DOHH2 (cell line): Measurements from ENCODE around the gene KRTAP12-1.

ENCODE experiments used
- H3F3A ChIP-seq: fragments of 200-600 bp; sonication (generic), shearing (Covaris generic); 2 replicates; pipeline ENCODE4 v1.6.0; 2016; ENCODE audit warnings: antibody characterized with exemption, mild to moderate bottlenecking; ENCODE audit not compliant: control insufficient read depth, insufficient read depth
- H3K27ac ChIP-seq: fragments of 200-600 bp; sonication (generic); 2 replicates; pipeline ENCODE4 v1.5.1; 2014; ENCODE audit warnings: low read depth, mild to moderate bottlenecking, low read length, moderate library complexity
- H3K27me3 ChIP-seq: fragments of 200-600 bp; sonication (generic); 2 replicates; pipeline ENCODE4 v1.6.1; 2014; ENCODE audit warnings: mild to moderate bottlenecking, low read length, mixed read lengths; ENCODE audit not compliant: control insufficient read depth
- H3K36me3 ChIP-seq: fragments of 200-600 bp; sonication (generic); 2 replicates; pipeline ENCODE4 v1.6.1; 2014; ENCODE audit warnings: mild to moderate bottlenecking, low read length, moderate library complexity, mixed read lengths; ENCODE audit not compliant: control insufficient read depth
- H3K4me1 ChIP-seq: fragments of 200-600 bp; sonication (generic); 2 replicates; pipeline ENCODE4 v1.6.1; 2014; ENCODE audit warnings: mild to moderate bottlenecking, low read length, mixed read lengths; ENCODE audit not compliant: control insufficient read depth
- H3K4me2 ChIP-seq: fragments of 200-600 bp; sonication (generic); 2 replicates; pipeline ENCODE4 v1.6.0; 2014; ENCODE audit warnings: mild to moderate bottlenecking, low read length, moderate library complexity
- H3K4me3 ChIP-seq: fragments of 200-600 bp; sonication (generic); 2 replicates; pipeline ENCODE4 v1.5.1; 2014; ENCODE audit warnings: mild to moderate bottlenecking, low read length, mixed read lengths
- H3K79me2 ChIP-seq: fragments of 200-600 bp; sonication (generic); 2 replicates; pipeline ENCODE4 v1.6.1; 2014; ENCODE audit warnings: mild to moderate bottlenecking, low read length, mixed read lengths; ENCODE audit not compliant: control insufficient read depth
- H3K9me2 ChIP-seq: fragments of 200-600 bp; sonication (generic); replicated peaks from 2 replicates; pipeline ENCODE4 v1.6.1; 2014; ENCODE audit warnings: mild to moderate bottlenecking, low read length, mixed read lengths; ENCODE audit not compliant: control insufficient read depth
- H3K9me3 ChIP-seq: fragments of 200-600 bp; sonication (generic); 2 replicates; pipeline ENCODE4 v1.6.1; 2014; ENCODE audit warnings: antibody characterized with exemption, low read length, mixed read lengths; ENCODE audit not compliant: control insufficient read depth, insufficient read depth
- H4K20me1 ChIP-seq: fragments of 200-600 bp; sonication (generic); 2 replicates; pipeline ENCODE4 v1.6.0; 2014; ENCODE audit warnings: low read depth, mild to moderate bottlenecking, antibody characterized with exemption, low read length, moderate library complexity; ENCODE audit not compliant: control insufficient read depth, insufficient read depth
- CTCF ChIP-seq: fragments of 200-600 bp; sonication (generic); IDR thresholded peaks from one replicate; pipeline ENCODE4 v1.5.1; 2014; ENCODE audit warnings: antibody characterized with exemption, mild to moderate bottlenecking, low read depth, low read length; ENCODE audit not compliant: poor library complexity, severe bottlenecking
- EZH2phosphoT487 ChIP-seq: fragments of 200-600 bp; sonication (generic); IDR thresholded peaks from 2 replicates; pipeline ENCODE4 v1.6.1; 2017; ENCODE audit warnings: borderline replicate concordance, mild to moderate bottlenecking, antibody characterized with exemption, low read length, moderate library complexity, mixed read lengths

Gene KRTAP12-1

DNA sequence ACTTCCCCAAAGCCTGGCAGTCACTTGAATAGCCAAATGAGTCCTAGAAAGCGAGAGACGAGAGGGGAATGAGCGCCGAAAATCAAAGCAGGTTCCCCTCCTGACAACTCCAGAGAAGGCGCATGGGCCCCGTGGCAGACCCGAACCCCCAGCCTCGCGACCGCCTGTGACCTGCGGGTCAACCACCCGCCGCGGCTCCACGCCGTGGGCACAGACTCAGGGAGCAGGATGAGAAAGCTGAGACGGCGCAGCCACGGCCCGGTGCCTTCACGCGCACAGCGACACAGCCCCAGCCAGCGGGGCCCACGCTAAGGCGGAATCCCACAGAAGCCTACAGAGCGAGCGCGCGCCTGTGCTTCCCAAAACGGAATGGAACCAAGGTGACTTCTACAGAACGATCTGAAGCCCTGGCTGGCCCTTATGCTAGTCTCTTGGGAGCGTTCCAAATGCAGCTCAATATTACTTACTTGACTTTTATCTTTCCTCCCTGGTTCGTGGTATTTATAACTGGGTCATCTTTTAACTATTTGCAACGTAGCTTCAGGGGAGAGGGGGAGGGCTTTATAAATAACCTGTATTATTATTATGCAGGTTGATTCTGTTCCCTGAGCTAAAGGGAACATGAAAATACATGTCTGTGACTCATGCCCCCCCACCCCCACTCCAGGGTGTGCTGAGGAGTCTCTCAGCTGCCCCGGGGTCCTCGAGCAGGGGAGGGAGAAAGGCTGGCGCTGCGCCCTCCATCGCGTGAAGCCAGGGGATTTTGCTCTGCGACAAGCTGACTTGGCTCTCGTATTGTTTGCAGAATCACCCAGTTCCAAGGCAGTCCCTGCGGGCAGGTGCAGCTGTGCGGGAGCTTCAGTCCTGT lies 27.7 kb upstream of the KRTAP12-1 start:
- no peaks in the 10 kb centered on the region for H3K79me2 ChIP-seq
- no peaks in the 10 kb centered on the region for H3K4me1 ChIP-seq
- H3K9me2 ChIP-seq = no peaks in the 10 kb centered on the region
- H4K20me1 ChIP-seq = no peaks in the 10 kb centered on the region
- TF ChIP-seq CTCF = no peak
- TF ChIP-seq EZH2phosphoT487 = no peak
- H3K4me2 ChIP-seq = no peak overlapping the region
- H3K36me3 ChIP-seq = no peaks in the 10 kb centered on the region
- no peak overlapping the region for H3K4me3 ChIP-seq
- H3K27ac ChIP-seq = no peak overlapping the region
- H3K27me3 ChIP-seq = peaks cover 20% of the 10 kb centered on the region
- peaks cover 4% of the 10 kb centered on the region; the same call in 1 of the 2 replicates for H3K9me3 ChIP-seq
- H3F3A ChIP-seq = no peaks in the 10 kb centered on the region

DNA sequence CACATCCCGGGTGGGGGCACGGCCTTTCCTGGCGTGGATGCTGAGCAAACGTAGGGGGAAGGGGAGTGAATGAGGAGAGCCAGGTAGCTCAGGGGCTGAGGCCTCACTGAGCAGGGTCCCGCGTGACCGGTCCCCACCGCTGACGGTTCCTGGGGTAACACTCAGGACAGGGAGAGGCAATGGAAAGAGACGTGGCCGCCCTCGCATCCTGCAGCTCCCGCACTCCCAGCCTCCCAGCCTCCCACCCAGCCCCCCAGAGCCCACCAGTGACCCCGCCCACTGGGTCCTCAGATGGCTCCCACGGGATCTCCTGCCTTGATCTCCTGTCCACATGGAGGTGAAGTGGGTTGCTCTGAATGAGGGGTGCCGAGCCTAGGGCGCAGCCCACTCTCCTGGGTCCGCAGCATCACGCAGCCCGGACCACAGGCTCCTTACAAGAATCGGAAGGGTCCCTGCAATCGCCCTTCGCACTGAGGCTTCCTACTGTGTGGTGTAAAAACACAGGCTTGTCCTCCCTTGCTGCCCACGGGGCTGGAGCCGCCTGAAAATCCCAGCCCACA lies 27.0 kb upstream of the KRTAP12-1 start:
- TF ChIP-seq CTCF (no peak), EZH2phosphoT487 (no peak)
- Histone ChIP-seq H3K36me3 (no peaks in the 10 kb centered on the region), H3K4me2 (no peak overlapping the region), H3K27ac (no peak overlapping the region), H3K27me3 (peaks cover 17% of the 10 kb centered on the region), H3K4me3 (no peak overlapping the region), H3K9me2 (no peaks in the 10 kb centered on the region), H3K79me2 (no peaks in the 10 kb centered on the region), H4K20me1 (no peaks in the 10 kb centered on the region), H3F3A (no peaks in the 10 kb centered on the region), H3K4me1 (no peaks in the 10 kb centered on the region), H3K9me3 (peaks cover 4% of the 10 kb centered on the region; the same call in 1 of the 2 replicates)

GRCh38 chr21:44708213-44708865 lies 26.4 kb upstream of the KRTAP12-1 start:
- Histone ChIP-seq H3K36me3 (no peaks in the 10 kb centered on the region), H3F3A (no peaks in the 10 kb centered on the region), H3K9me2 (no peaks in the 10 kb centered on the region), H3K27me3 (peaks cover 17% of the 10 kb centered on the region), H4K20me1 (no peaks in the 10 kb centered on the region), H3K27ac (no peak overlapping the region), H3K4me3 (no peak overlapping the region), H3K79me2 (no peaks in the 10 kb centered on the region), H3K9me3 (peaks cover 4% of the 10 kb centered on the region; the same call in 1 of the 2 replicates), H3K4me2 (no peak overlapping the region), H3K4me1 (no peaks in the 10 kb centered on the region)
- no peak for TF ChIP-seq EZH2phosphoT487
- TF ChIP-seq CTCF = no peak
